PC-9 (cell line): ENCODE data around the gene SRSF6. TPM values are rescaled to one million over a fixed set of nuclear protein-coding genes. Genes with fewer than 3 reads are reported as not detected.

Experiments
- BruUV-seq: library from RNA; stranded (reverse); fragments of 400-500 nt; replicated peaks from 2 replicates; lab custom pipeline; 2021; lab: Mats Ljungman, UMichigan
- CTCF ChIA-PET: fragments of 300-600 bp; sonication (Branson Sonifier 250); formaldehyde crosslinking; loops from one replicate; lab custom pipeline; 2022; ENCODE audit warnings: antibody characterized with exemption; lab: Charles Lee
- POLR2A ChIA-PET: fragments of 300-600 bp; sonication (Branson Sonifier 250); formaldehyde crosslinking; loops from one replicate; lab custom pipeline; 2022; ENCODE audit warnings: antibody characterized with exemption; ENCODE audit not compliant: unreplicated experiment; lab: Charles Lee
- DNase-seq, 2 experiments: peaks; one replicate each; pipeline versions ENCODE4 v3.0.0 to v3.0.0-alpha.2; 2015 to 2022; ENCODE audit warnings: mixed read lengths in 1 of 2
- H2AFZ ChIP-seq: fragments of 200-600 bp; sonication (generic); 2 replicates; pipeline ENCODE4 v1.8.1; 2017; ENCODE audit warnings: antibody characterized with exemption
- H3F3A ChIP-seq: fragments of 200-600 bp; sonication (generic); 2 replicates; pipeline ENCODE4 v1.8.1; 2017; ENCODE audit warnings: antibody characterized with exemption, mild to moderate bottlenecking, low read depth; ENCODE audit not compliant: insufficient read depth
- H3K27ac ChIP-seq: fragments of 200-600 bp; sonication (generic); 2 replicates; pipeline ENCODE4 v1.6.1; 2016; ENCODE audit warnings: mixed run types
- H3K27me3 ChIP-seq: fragments of 200-600 bp; sonication (generic); 2 replicates; pipeline ENCODE4 v1.6.1; 2016; ENCODE audit warnings: low read depth, mixed run types; ENCODE audit not compliant: insufficient read depth
- H3K36me3 ChIP-seq: fragments of 200-600 bp; sonication (generic); 2 replicates; pipeline ENCODE4 v1.6.1; 2016; ENCODE audit warnings: low read depth, mixed run types
- H3K4me1 ChIP-seq: fragments of 200-600 bp; sonication (generic); replicated peaks from 2 replicates; pipeline ENCODE4 v1.6.1; 2016; ENCODE audit warnings: mixed run types; ENCODE audit not compliant: insufficient read depth
- H3K4me2 ChIP-seq: fragments of 200-600 bp; sonication (generic); 2 replicates; pipeline ENCODE4 v1.6.1; 2017; ENCODE audit warnings: mixed run types
- H3K4me3 ChIP-seq: fragments of 200-600 bp; sonication (generic); 2 replicates; pipeline ENCODE4 v1.6.1; 2016; ENCODE audit warnings: mixed run types
- H3K79me2 ChIP-seq: fragments of 200-600 bp; sonication (generic); 2 replicates; pipeline ENCODE4 v1.6.1; 2017; ENCODE audit warnings: low read depth, mixed run types
- H3K9me2 ChIP-seq: fragments of 200-600 bp; sonication (generic); 2 replicates; pipeline ENCODE4 v1.8.1; 2017; ENCODE audit warnings: mild to moderate bottlenecking; ENCODE audit not compliant: insufficient read depth
- H3K9me3 ChIP-seq: fragments of 200-600 bp; sonication (generic); 2 replicates; pipeline ENCODE4 v1.8.1; 2016; ENCODE audit warnings: low read depth; ENCODE audit not compliant: insufficient read depth
- H4K20me1 ChIP-seq: fragments of 200-600 bp; sonication (generic); 2 replicates; pipeline ENCODE4 v1.8.1; 2017; ENCODE audit not compliant: insufficient read depth
- CTCF ChIP-seq: fragments of 200-600 bp; sonication (generic); conservative IDR thresholded peaks from 2 replicates; pipeline ENCODE4 v1.6.1; 2017; ENCODE audit warnings: mixed run types, antibody characterized with exemption, mild to moderate bottlenecking, moderate library complexity
- EZH2 ChIP-seq: fragments of 200-600 bp; sonication (generic); IDR thresholded peaks from 2 replicates; pipeline ENCODE4 v1.8.0; 2017; ENCODE audit warnings: antibody characterized with exemption, low read depth
- intact Hi-C: fragments of 100-400 bp; cut with micrococcal nuclease; formaldehyde crosslinking; loops from one replicate; pipeline ENCODE4 v1.10.0; 2022; ENCODE audit not compliant: unreplicated experiment
- total RNA-seq: library from RNA; stranded (reverse); gene quantifications from 2 replicates; pipeline ENCODE4 v1.2.3, GENCODE V29; 2021

Gene SRSF6
- total RNA-seq, 1 experiment from 2014 or later, result 136 TPM

DNA sequence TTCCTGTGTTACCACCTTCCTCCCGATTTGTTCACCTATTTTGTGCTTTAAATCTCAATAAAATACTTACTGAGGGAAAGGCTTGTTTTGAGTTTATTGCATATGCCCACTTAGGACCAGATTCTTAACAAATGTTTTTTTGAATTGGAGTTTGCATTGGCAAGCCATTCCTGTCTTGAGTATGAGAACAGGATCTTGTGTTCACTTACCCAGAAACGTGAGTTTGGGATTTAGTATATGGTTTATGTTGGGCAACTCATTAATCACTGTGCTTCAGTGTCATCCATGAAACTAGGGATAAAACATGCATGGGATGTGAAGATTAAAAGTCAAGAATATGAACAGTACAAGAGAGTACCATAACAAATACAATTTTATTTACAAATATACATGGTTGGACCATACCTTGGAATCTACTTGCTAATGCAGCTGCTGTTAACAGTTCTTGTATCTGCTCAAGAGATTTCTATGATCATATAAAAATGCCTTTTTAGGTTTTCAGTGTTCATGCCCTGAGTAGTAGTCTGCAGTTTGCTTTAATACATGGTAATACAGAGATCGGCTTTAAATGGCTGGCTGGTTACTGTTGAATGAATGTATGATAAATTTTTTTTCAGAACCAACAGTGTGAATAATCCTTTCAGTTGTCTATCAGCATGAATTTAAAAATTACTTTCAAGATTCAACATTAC lies 6.0 kb downstream of the SRSF6 start:
- Histone ChIP-seq H3K9me3 (no peaks in the 10 kb centered on the region), H3F3A (peaks cover 82% of the 10 kb centered on the region), H3K36me3 (peaks cover 66% of the 10 kb centered on the region), H3K79me2 (peaks cover 44% of the 10 kb centered on the region), H3K9me2 (no peaks in the 10 kb centered on the region), H4K20me1 (peaks cover 75% of the 10 kb centered on the region), H2AFZ (no peak overlapping the region), H3K4me2 (no peak overlapping the region), H3K27me3 (no peaks in the 10 kb centered on the region), H3K27ac (no peak overlapping the region), H3K4me3 (no peak overlapping the region), H3K4me1 (peaks cover 10% of the 10 kb centered on the region)
- no peak for TF ChIP-seq EZH2
- no peak for TF ChIP-seq CTCF
- BruUV-seq, result no TSS peak
- ChIA-PET CTCF (no interaction called here), POLR2A (interaction anchor here (0.6 kb wide), 1 partner anchor 9 kb away, joined by 3 read pairs; no protein-coding TSS in a partner anchor)
- intact Hi-C loops, result no loop called here
- DNase-seq, result no peak

GRCh38 chr20:43464219-43464790 lies 6.6 kb downstream of the SRSF6 start:
- ChIA-PET CTCF (no interaction called here), POLR2A (interaction anchor here (0.6 kb wide), 1 partner anchor 10 kb away, joined by 3 read pairs; no protein-coding TSS in a partner anchor)
- Histone ChIP-seq H3K9me3 (no peaks in the 10 kb centered on the region), H4K20me1 (peaks cover 69% of the 10 kb centered on the region), H3K27me3 (no peaks in the 10 kb centered on the region), H3K4me1 (peaks cover 6% of the 10 kb centered on the region), H2AFZ (no peak overlapping the region), H3F3A (peaks cover 84% of the 10 kb centered on the region), H3K79me2 (peaks cover 37% of the 10 kb centered on the region), H3K9me2 (no peaks in the 10 kb centered on the region), H3K4me2 (no peak overlapping the region), H3K4me3 (no peak overlapping the region), H3K36me3 (peaks cover 61% of the 10 kb centered on the region), H3K27ac (no peak overlapping the region)
- TF ChIP-seq EZH2, result no peak
- TF ChIP-seq CTCF, result no peak
- DNase-seq, result no peak
- BruUV-seq, result no TSS peak
- intact Hi-C loops, result no loop called here

DNA sequence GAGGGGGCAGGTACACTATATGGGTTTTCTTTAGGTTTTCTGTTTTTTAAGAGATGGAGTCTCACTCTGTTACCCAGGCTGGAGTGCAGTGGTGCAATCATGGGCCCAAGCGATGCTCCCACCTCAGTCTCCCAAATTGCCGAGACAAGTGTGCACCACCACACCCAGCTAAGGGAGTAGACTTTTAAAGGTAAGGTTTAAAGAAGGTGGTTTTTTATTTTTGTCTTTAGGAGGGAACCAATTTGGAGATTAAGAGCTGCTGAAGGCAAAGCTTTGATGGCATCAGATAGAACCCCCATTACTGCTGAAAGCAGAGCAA lies 7.9 kb downstream of the SRSF6 start:
- no peak overlapping the region for H2AFZ ChIP-seq
- TF ChIP-seq EZH2 (no peak), CTCF (no peak)
- H3K4me1 ChIP-seq, result no peaks in the 10 kb centered on the region
- CTCF ChIA-PET, result interaction anchor here (1.4 kb wide), 1 partner anchor 17 kb away, joined by 6 read pairs; no protein-coding TSS in a partner anchor
- no TSS peak for BruUV-seq
- POLR2A ChIA-PET, result interaction anchor here (0.6 kb wide), 1 partner anchor 60 kb away, joined by 12 read pairs; no protein-coding TSS in a partner anchor
- H3K27ac ChIP-seq, result no peak overlapping the region
- H3K4me2 ChIP-seq, result no peak overlapping the region
- intact Hi-C loops, result no loop called here
- no peaks in the 10 kb centered on the region for H3K27me3 ChIP-seq
- no peaks in the 10 kb centered on the region for H3K9me2 ChIP-seq
- DNase-seq, result no peak
- no peaks in the 10 kb centered on the region for H3K9me3 ChIP-seq
- peaks cover 78% of the 10 kb centered on the region for H3F3A ChIP-seq
- peaks cover 56% of the 10 kb centered on the region for H4K20me1 ChIP-seq
- peaks cover 24% of the 10 kb centered on the region for H3K79me2 ChIP-seq
- peaks cover 48% of the 10 kb centered on the region for H3K36me3 ChIP-seq
- no peak overlapping the region for H3K4me3 ChIP-seq
